Tibial nerve (tissue), 3 donors: ENCODE results near the gene ERBB3.

Source experiments
- CTCF ChIP-seq, 5 experiments: fragments of 200-600 bp in 3 of 5; fragments of 450-650 bp in 2 of 5; sonication (generic) in 3 of 5; IDR thresholded peaks; one replicate each; pipeline ENCODE4 v1.5.1; 2016 to 2019; ENCODE audit warnings: antibody characterized with exemption in 5 of 5, mild to moderate bottlenecking in 3 of 5, moderate library complexity in 2 of 5
- POLR2A ChIP-seq, 2 donors: fragments of 450-650 bp; IDR thresholded peaks; one replicate each; pipeline ENCODE4 v1.6.1; 2017; ENCODE audit warnings: antibody characterized with exemption in 2 of 2, mild to moderate bottlenecking in 2 of 2, moderate library complexity in 2 of 2

- TF ChIP-seq POLR2A (IDR thresholded peaks at IDR 0.05) (no peak), CTCF (IDR thresholded peaks at IDR 0.05) (no peak)
These were observed 17.0 kb upstream of the ERBB3 start for GRCh38 chr12:56062996-56063395.
